PC-9 (cell line): ENCODE results near the gene HS6ST3. TPM values are rescaled to one million over a fixed set of nuclear protein-coding genes. Genes with fewer than 3 reads are reported as not detected.

ENCODE experiments used
- BruUV-seq: library from RNA; stranded (reverse); fragments of 400-500 nt; replicated peaks from 2 replicates; lab custom pipeline; 2021; lab: Mats Ljungman, UMichigan
- CTCF ChIA-PET: fragments of 300-600 bp; sonication (Branson Sonifier 250); formaldehyde crosslinking; loops from one replicate; lab custom pipeline; 2022; ENCODE audit warnings: antibody characterized with exemption; lab: Charles Lee
- POLR2A ChIA-PET: fragments of 300-600 bp; sonication (Branson Sonifier 250); formaldehyde crosslinking; loops from one replicate; lab custom pipeline; 2022; ENCODE audit warnings: antibody characterized with exemption; ENCODE audit not compliant: unreplicated experiment; lab: Charles Lee
- DNase-seq, 2 experiments: peaks; one replicate each; pipeline versions ENCODE4 v3.0.0 to v3.0.0-alpha.2; 2015 to 2022; ENCODE audit warnings: mixed read lengths in 1 of 2
- H2AFZ ChIP-seq: fragments of 200-600 bp; sonication (generic); 2 replicates; pipeline ENCODE4 v1.8.1; 2017; ENCODE audit warnings: antibody characterized with exemption
- H3F3A ChIP-seq: fragments of 200-600 bp; sonication (generic); 2 replicates; pipeline ENCODE4 v1.8.1; 2017; ENCODE audit warnings: antibody characterized with exemption, mild to moderate bottlenecking, low read depth; ENCODE audit not compliant: insufficient read depth
- H3K27ac ChIP-seq: fragments of 200-600 bp; sonication (generic); 2 replicates; pipeline ENCODE4 v1.6.1; 2016; ENCODE audit warnings: mixed run types
- H3K27me3 ChIP-seq: fragments of 200-600 bp; sonication (generic); 2 replicates; pipeline ENCODE4 v1.6.1; 2016; ENCODE audit warnings: low read depth, mixed run types; ENCODE audit not compliant: insufficient read depth
- H3K36me3 ChIP-seq: fragments of 200-600 bp; sonication (generic); 2 replicates; pipeline ENCODE4 v1.6.1; 2016; ENCODE audit warnings: low read depth, mixed run types
- H3K4me1 ChIP-seq: fragments of 200-600 bp; sonication (generic); replicated peaks from 2 replicates; pipeline ENCODE4 v1.6.1; 2016; ENCODE audit warnings: mixed run types; ENCODE audit not compliant: insufficient read depth
- H3K4me2 ChIP-seq: fragments of 200-600 bp; sonication (generic); 2 replicates; pipeline ENCODE4 v1.6.1; 2017; ENCODE audit warnings: mixed run types
- H3K4me3 ChIP-seq: fragments of 200-600 bp; sonication (generic); 2 replicates; pipeline ENCODE4 v1.6.1; 2016; ENCODE audit warnings: mixed run types
- H3K79me2 ChIP-seq: fragments of 200-600 bp; sonication (generic); 2 replicates; pipeline ENCODE4 v1.6.1; 2017; ENCODE audit warnings: low read depth, mixed run types
- H3K9me2 ChIP-seq: fragments of 200-600 bp; sonication (generic); 2 replicates; pipeline ENCODE4 v1.8.1; 2017; ENCODE audit warnings: mild to moderate bottlenecking; ENCODE audit not compliant: insufficient read depth
- H3K9me3 ChIP-seq: fragments of 200-600 bp; sonication (generic); 2 replicates; pipeline ENCODE4 v1.8.1; 2016; ENCODE audit warnings: low read depth; ENCODE audit not compliant: insufficient read depth
- H4K20me1 ChIP-seq: fragments of 200-600 bp; sonication (generic); 2 replicates; pipeline ENCODE4 v1.8.1; 2017; ENCODE audit not compliant: insufficient read depth
- EZH2 ChIP-seq: fragments of 200-600 bp; sonication (generic); IDR thresholded peaks from 2 replicates; pipeline ENCODE4 v1.8.0; 2017; ENCODE audit warnings: antibody characterized with exemption, low read depth
- intact Hi-C: fragments of 100-400 bp; cut with micrococcal nuclease; formaldehyde crosslinking; loops from one replicate; pipeline ENCODE4 v1.10.0; 2022; ENCODE audit not compliant: unreplicated experiment
- total RNA-seq: library from RNA; stranded (reverse); gene quantifications from 2 replicates; pipeline ENCODE4 v1.2.3, GENCODE V29; 2021
- TF ChIP-seq, protein P1 (sequence below): fragments of 200-600 bp; sonication (generic); conservative IDR thresholded peaks from 2 replicates; pipeline ENCODE4 v1.6.1; 2017; ENCODE audit warnings: mixed run types, antibody characterized with exemption, mild to moderate bottlenecking, moderate library complexity

HS6ST3 gene
- total RNA-seq, 1 experiment from 2014 or later = not detected

- Histone ChIP-seq H3K9me2 (no peaks in the 10 kb centered on the region), H3K27ac (no peak overlapping the region), H4K20me1 (no peaks in the 10 kb centered on the region), H3K9me3 (no peaks in the 10 kb centered on the region), H3F3A (no peaks in the 10 kb centered on the region), H3K4me2 (no peak overlapping the region), H2AFZ (no peak overlapping the region), H3K79me2 (no peaks in the 10 kb centered on the region), H3K36me3 (no peaks in the 10 kb centered on the region), H3K4me1 (no peaks in the 10 kb centered on the region), H3K4me3 (no peak overlapping the region), H3K27me3 (no peaks in the 10 kb centered on the region)
- no peak for TF ChIP-seq EZH2
- TF ChIP-seq, protein P1, sequence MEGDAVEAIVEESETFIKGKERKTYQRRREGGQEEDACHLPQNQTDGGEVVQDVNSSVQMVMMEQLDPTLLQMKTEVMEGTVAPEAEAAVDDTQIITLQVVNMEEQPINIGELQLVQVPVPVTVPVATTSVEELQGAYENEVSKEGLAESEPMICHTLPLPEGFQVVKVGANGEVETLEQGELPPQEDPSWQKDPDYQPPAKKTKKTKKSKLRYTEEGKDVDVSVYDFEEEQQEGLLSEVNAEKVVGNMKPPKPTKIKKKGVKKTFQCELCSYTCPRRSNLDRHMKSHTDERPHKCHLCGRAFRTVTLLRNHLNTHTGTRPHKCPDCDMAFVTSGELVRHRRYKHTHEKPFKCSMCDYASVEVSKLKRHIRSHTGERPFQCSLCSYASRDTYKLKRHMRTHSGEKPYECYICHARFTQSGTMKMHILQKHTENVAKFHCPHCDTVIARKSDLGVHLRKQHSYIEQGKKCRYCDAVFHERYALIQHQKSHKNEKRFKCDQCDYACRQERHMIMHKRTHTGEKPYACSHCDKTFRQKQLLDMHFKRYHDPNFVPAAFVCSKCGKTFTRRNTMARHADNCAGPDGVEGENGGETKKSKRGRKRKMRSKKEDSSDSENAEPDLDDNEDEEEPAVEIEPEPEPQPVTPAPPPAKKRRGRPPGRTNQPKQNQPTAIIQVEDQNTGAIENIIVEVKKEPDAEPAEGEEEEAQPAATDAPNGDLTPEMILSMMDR = no peak
- intact Hi-C loops = no loop called here
- BruUV-seq = no TSS peak
- CTCF ChIA-PET = no interaction called here
- DNase-seq = peak in 1 of 2 experiments; percentile 12
- POLR2A ChIA-PET = no interaction called here
Measured at GRCh38 chr13:96690998-96691397, 601.1 kb downstream of the HS6ST3 start.

DNA sequence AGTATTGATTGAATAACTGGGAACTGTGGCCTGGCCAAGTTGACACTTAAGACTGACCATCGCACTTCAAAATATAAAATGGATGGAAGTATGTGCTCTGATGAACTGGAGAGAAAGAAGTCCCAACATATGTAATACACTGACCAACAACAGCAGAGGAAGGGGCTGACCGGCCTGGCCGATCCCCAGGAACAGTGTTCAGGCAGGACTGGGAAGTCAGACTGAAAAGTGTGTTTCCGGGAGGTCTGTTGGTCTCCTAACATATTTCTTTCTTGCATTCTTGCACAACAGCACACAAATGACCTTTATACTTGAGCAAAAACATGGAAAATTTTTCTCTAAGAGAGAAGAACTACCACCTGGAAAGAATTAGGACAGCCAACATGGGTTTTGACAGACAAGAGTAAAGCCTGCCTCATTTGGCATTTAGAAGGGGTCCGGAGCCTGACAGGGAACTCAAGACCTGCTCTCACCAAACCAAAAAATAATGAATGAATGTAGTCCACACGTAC is 606.5 kb downstream of the HS6ST3 start:
- no peaks in the 10 kb centered on the region for H3K4me1 ChIP-seq
- no peaks in the 10 kb centered on the region for H3K27me3 ChIP-seq
- H3K27ac ChIP-seq = no peak overlapping the region
- H3K9me3 ChIP-seq = no peaks in the 10 kb centered on the region
- H3K36me3 ChIP-seq = no peaks in the 10 kb centered on the region
- DNase-seq = no peak
- H3F3A ChIP-seq = no peaks in the 10 kb centered on the region
- POLR2A ChIA-PET = no interaction called here
- BruUV-seq = no TSS peak
- no peak overlapping the region for H3K4me3 ChIP-seq
- H3K4me2 ChIP-seq = no peak overlapping the region
- no peak overlapping the region for H2AFZ ChIP-seq
- H3K79me2 ChIP-seq = no peaks in the 10 kb centered on the region
- intact Hi-C loops = no loop called here
- no peaks in the 10 kb centered on the region for H4K20me1 ChIP-seq
- CTCF ChIA-PET = no interaction called here
- H3K9me2 ChIP-seq = no peaks in the 10 kb centered on the region
- TF ChIP-seq, protein P1 = no peak

- Histone ChIP-seq H4K20me1 (no peaks in the 10 kb centered on the region), H3K27ac (no peak overlapping the region), H3K9me3 (no peaks in the 10 kb centered on the region; the same call in 1 of the 2 replicates), H3K27me3 (no peaks in the 10 kb centered on the region), H3F3A (no peaks in the 10 kb centered on the region), H3K4me2 (no peak overlapping the region), H2AFZ (no peak overlapping the region), H3K4me1 (no peaks in the 10 kb centered on the region), H3K9me2 (no peaks in the 10 kb centered on the region), H3K4me3 (no peak overlapping the region), H3K36me3 (no peaks in the 10 kb centered on the region), H3K79me2 (no peaks in the 10 kb centered on the region)
- TF ChIP-seq, protein P1 = no peak
- TF ChIP-seq EZH2 = no peak
- intact Hi-C loops = no loop called here
- BruUV-seq = no TSS peak
- CTCF ChIA-PET = no interaction called here
- DNase-seq = no peak
- POLR2A ChIA-PET = no interaction called here
Measured at GRCh38 chr13:96700657-96701056, 610.8 kb downstream of the HS6ST3 start.
